Neural crest cell (in vitro differentiated cells): Measurements from ENCODE around the gene KCNK1. TPM values are rescaled to one million over a fixed set of nuclear protein-coding genes. Genes with fewer than 3 reads are reported as not detected.
"Not testable (repeated sequence)": the region's sequence is repeated elsewhere in the genome, so short reads cannot be mapped to it uniquely, and the experiment has no call there.

Experiments
- DNase-seq: peaks from one replicate; pipeline ENCODE4 v3.0.0; 2021; ENCODE audit warnings: low read depth, mixed read lengths, low spot score
- H3K27ac Mint-ChIP-seq: one replicate; pipeline ENCODE4 v1.8.0; 2021; ENCODE audit warnings: mild to moderate bottlenecking, mixed read lengths; ENCODE audit not compliant: unreplicated experiment
- H3K27me3 Mint-ChIP-seq: 2 replicates; pipeline ENCODE4 v1.8.0; 2021; ENCODE audit warnings: low read depth, mild to moderate bottlenecking, mixed read lengths
- H3K36me3 Mint-ChIP-seq: 2 replicates; pipeline ENCODE4 v1.8.0; 2021; ENCODE audit warnings: low read depth, mild to moderate bottlenecking, mixed read lengths
- H3K4me1 Mint-ChIP-seq: 2 replicates; pipeline ENCODE4 v1.8.0; 2021; ENCODE audit warnings: mixed read lengths
- H3K4me3 Mint-ChIP-seq: one replicate; pipeline ENCODE4 v1.8.0; 2021; ENCODE audit warnings: mild to moderate bottlenecking, mixed read lengths
- H3K9me3 Mint-ChIP-seq: 2 replicates; pipeline ENCODE4 v1.8.0; 2021; ENCODE audit warnings: mixed read lengths
- CTCF ChIP-seq: fragments of 200-600 bp; sonication (generic); conservative IDR thresholded peaks from 2 replicates; pipeline ENCODE4 v1.5.0; 2021; ENCODE audit warnings: antibody characterized with exemption, mild to moderate bottlenecking
- total RNA-seq: library from RNA; stranded (reverse); gene quantifications from 2 replicates; pipeline ENCODE4 v1.2.1, GENCODE V29; 2021

The KCNK1 gene
- total RNA-seq, 1 donor from 2014 or later: 0.56 TPM

DNA sequence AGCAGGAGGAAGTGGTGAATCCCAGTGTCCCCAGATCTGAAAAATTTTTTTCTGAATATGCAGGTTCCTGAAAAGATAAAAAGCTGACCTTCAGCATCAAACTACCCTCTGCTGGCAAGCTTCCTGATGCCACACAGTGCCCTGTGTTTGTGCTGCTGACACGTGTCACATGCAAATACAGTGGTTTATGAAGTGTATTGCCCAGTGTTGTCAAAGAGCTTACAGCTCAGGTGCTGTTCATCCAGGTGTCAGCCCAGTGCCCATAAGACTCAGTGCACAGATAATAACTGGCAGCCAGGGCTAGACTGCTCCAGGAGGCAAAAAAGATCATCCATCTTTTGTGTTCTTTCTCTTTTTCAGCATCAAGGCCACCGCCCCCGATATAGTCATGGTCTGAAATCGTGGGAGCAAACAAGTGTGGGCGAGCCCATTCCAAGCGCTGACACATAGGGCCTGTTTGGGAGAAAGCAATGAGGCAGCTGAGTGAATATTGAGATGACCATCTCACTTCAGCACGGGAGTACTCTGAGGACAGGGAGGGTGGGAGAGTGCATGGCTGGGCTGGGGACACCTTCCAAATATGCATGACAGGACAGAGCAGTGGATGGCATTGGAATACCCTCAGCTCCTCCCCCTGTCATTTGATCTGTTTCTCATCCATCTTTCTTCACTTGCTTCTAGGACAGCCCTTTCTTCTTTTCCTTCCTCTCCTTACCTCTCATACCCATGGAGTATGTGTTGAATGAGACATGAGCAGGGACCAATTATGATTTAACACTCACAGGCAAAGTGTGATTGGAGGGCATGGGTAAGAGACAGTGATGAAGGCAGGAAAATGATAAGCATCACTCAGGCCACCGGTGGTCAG, 6.4 kb upstream of the KCNK1 start:
- H3K27me3 Mint-ChIP-seq: peaks cover 66% of the 10 kb centered on the region
- H3K4me1 Mint-ChIP-seq: no peaks in the 10 kb centered on the region
- H3K9me3 Mint-ChIP-seq: no peaks in the 10 kb centered on the region
- H3K4me3 Mint-ChIP-seq: no peak overlapping the region
- TF ChIP-seq CTCF: no peak
- DNase-seq: no peak
- no peak overlapping the region for H3K27ac Mint-ChIP-seq
- H3K36me3 Mint-ChIP-seq: no peaks in the 10 kb centered on the region

GRCh38 chr1:233608988-233609387, 4.9 kb upstream of the KCNK1 start:
- no peak for DNase-seq
- no peaks in the 10 kb centered on the region for H3K9me3 Mint-ChIP-seq
- peaks cover 5% of the 10 kb centered on the region for H3K4me1 Mint-ChIP-seq
- H3K4me3 Mint-ChIP-seq: no peak overlapping the region
- H3K36me3 Mint-ChIP-seq: no peaks in the 10 kb centered on the region
- no peak overlapping the region for H3K27ac Mint-ChIP-seq
- peaks cover 70% of the 10 kb centered on the region for H3K27me3 Mint-ChIP-seq
- no peak for TF ChIP-seq CTCF

DNA sequence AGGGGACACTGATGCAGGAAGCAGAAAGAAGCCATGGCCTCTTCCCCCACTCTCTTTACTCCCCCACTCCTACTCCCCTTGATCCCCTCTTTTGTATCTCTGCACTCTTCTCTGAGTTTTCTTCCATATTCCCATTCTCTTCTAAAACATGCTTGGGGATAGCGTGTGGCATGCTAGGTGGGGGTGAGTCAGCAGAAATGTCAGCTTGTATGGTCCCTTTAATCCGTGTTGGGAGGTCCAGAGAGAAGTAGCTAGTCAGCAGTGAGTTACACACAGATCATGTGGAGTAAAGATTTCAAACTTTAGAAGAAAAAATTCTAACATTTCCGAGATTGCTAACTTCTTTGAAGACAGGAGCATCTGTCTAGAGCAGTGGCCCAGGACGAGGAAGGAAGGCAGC, 4.0 kb upstream of the KCNK1 start:
- Mint-ChIP-seq H3K36me3 (no peaks in the 10 kb centered on the region), H3K27me3 (peaks cover 75% of the 10 kb centered on the region), H3K27ac (no peak overlapping the region), H3K4me1 (peaks cover 5% of the 10 kb centered on the region), H3K9me3 (no peaks in the 10 kb centered on the region), H3K4me3 (no peak overlapping the region)
- DNase-seq: no peak
- TF ChIP-seq CTCF: no peak

GRCh38 chr1:233610628-233611027, 3.3 kb upstream of the KCNK1 start:
- H3K27ac Mint-ChIP-seq: no peak overlapping the region
- peaks cover 82% of the 10 kb centered on the region for H3K27me3 Mint-ChIP-seq
- H3K36me3 Mint-ChIP-seq: no peaks in the 10 kb centered on the region
- DNase-seq: no peak
- peaks cover 5% of the 10 kb centered on the region for H3K4me1 Mint-ChIP-seq
- TF ChIP-seq CTCF: no peak
- H3K4me3 Mint-ChIP-seq: no peak overlapping the region
- H3K9me3 Mint-ChIP-seq: no peaks in the 10 kb centered on the region

- not testable (repeated sequence) for H3K4me3 Mint-ChIP-seq, DNase-seq, H3K27ac Mint-ChIP-seq, H3K36me3 Mint-ChIP-seq, H3K9me3 Mint-ChIP-seq, H3K4me1 Mint-ChIP-seq
- peaks cover 89% of the 10 kb centered on the region for H3K27me3 Mint-ChIP-seq
Observed at GRCh38 chr1:233611363-233611762, 2.5 kb upstream of the KCNK1 start.

DNA sequence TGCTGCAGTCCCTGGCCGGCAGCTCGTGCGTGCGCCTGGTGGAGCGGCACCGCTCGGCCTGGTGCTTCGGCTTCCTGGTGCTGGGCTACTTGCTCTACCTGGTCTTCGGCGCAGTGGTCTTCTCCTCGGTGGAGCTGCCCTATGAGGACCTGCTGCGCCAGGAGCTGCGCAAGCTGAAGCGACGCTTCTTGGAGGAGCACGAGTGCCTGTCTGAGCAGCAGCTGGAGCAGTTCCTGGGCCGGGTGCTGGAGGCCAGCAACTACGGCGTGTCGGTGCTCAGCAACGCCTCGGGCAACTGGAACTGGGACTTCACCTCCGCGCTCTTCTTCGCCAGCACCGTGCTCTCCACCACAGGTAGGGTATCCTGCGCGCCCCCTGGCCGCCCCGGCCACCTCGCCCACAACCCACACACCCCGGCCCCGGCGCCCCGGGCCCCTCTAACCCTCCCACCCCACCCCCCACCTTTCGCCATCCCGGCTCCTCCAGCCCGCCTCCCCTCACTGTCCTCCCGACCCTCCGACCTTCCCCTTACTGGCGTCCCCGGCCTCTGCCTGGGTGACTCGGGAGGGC, 352 bp downstream of the KCNK1 start:
- Mint-ChIP-seq H3K4me1 (peaks cover 5% of the 10 kb centered on the region), H3K9me3 (no peaks in the 10 kb centered on the region), H3K27ac (no peak overlapping the region), H3K27me3 (peaks cover 97% of the 10 kb centered on the region), H3K4me3 (peak overlapping the region; percentile 80), H3K36me3 (no peaks in the 10 kb centered on the region)
- TF ChIP-seq CTCF: no peak
- DNase-seq: peak; percentile 16
